Astrocyte of the spinal cord (primary cell): Measurements from ENCODE around the gene TMEM52.
"Not testable (repeated sequence)": the region's sequence is repeated elsewhere in the genome, so short reads cannot be mapped to it uniquely, and the experiment has no call there.

Experiments
- DNase-seq: peaks from one replicate; pipeline ENCODE4 v3.0.0; 2011; ENCODE audit warnings: low read depth, low spot score
- H3K4me3 ChIP-seq: 2 replicates; pipeline ENCODE4 v1.5.1; 2011; ENCODE audit warnings: low read depth, mild to moderate bottlenecking, low read length, moderate library complexity
- CTCF ChIP-seq: IDR thresholded peaks from 2 replicates; pipeline ENCODE4 v1.5.1; 2012; ENCODE audit warnings: low read depth, mild to moderate bottlenecking, low read length, inconsistent platforms
- in situ Hi-C: cut with HindIII; loops from 2 replicates; pipeline ENCODE4 v1.10.0; 2017; ENCODE audit warnings: low sequenced_read_pairs

The TMEM52 gene

GRCh38 chr1:1892079-1892762, 26.9 kb downstream of the TMEM52 start:
- peak overlapping the region; percentile 55 for H3K4me3 ChIP-seq
- in situ Hi-C loops: no loop called here
- no peak for TF ChIP-seq CTCF
- no peak for DNase-seq

- DNase-seq: peak; percentile 41
Measured at GRCh38 chr1:1891349-1892078, 27.6 kb downstream of the TMEM52 start.

GRCh38 chr1:1890506-1891348, 28.4 kb downstream of the TMEM52 start, which contains the start of gene GNB1:
Gene GNB1, minus strand, starts transcription at chr1:1891087. Its CDS starts 65,634 bp downstream, at chr1:1825453.
- in situ Hi-C loops: no loop called here
- no peak for TF ChIP-seq CTCF
- DNase-seq: peak; percentile 83
- H3K4me3 ChIP-seq: peak within 1 kb of the TSS; percentile 80

More at GRCh38 chr1:1891349-1892078, 27.6 kb downstream of the TMEM52 start:
- no peak for TF ChIP-seq CTCF
- in situ Hi-C loops: no loop called here
- peak overlapping the region; percentile 55 for H3K4me3 ChIP-seq

GRCh38 chr1:1889847-1890505, 29.1 kb downstream of the TMEM52 start:
- H3K4me3 ChIP-seq: peak overlapping the region; percentile 80
- in situ Hi-C loops: no loop called here
- no peak for DNase-seq
- no peak for TF ChIP-seq CTCF

- peak overlapping the region; percentile 80 for H3K4me3 ChIP-seq
- in situ Hi-C loops: no loop called here
- no peak for TF ChIP-seq CTCF
- no peak for DNase-seq
Measured at GRCh38 chr1:1889090-1889750, 29.9 kb downstream of the TMEM52 start.

- in situ Hi-C loops, DNase-seq, H3K4me3 ChIP-seq: not testable (repeated sequence)
Measured at GRCh38 chr1:1883890-1884289, 35.2 kb downstream of the TMEM52 start.
